HEK293 (cell line): ENCODE results near the gene ZNF394.
"Not testable (repeated sequence)": the region's sequence is repeated elsewhere in the genome, so short reads cannot be mapped to it uniquely, and the experiment has no call there.

ENCODE experiments used
- CTCF ChIA-PET: fragments of 350-600 bp; formaldehyde crosslinking; extraction: SDS; loops from one replicate; lab custom pipeline; 2021; ENCODE audit warnings: antibody characterized with exemption; lab: Yijun Ruan, JAX
- POLR2A ChIA-PET: fragments of 300-600 bp; formaldehyde crosslinking; extraction: SDS; loops from one replicate; lab custom pipeline; 2020; ENCODE audit warnings: antibody characterized with exemption, inconsistent platforms; lab: Yijun Ruan, JAX
- H3K27ac ChIP-seq: fragments of 200-500 bp; sonication (Bioruptor generic); 2 replicates; pipeline ENCODE4 v1.5.1; 2014; ENCODE audit warnings: low read depth, low read length, control low read depth, inconsistent platforms; ENCODE audit errors: extremely low read depth
- H3K36me3 ChIP-seq, 2 experiments: fragments of 200-500 bp in 1 of 2; sonication (Bioruptor generic) in 1 of 2; 1 replicate in 1 of 2; 2 replicates in 1 of 2; pipeline ENCODE4 v1.5.1; 2014 to 2017; ENCODE audit warnings: inconsistent platforms in 2 of 2, low read length in 2 of 2; ENCODE audit not compliant: control insufficient read depth in 2 of 2, insufficient read depth in 1 of 2
- H3K4me1 ChIP-seq: fragments of 200-500 bp; sonication (Bioruptor generic); 2 replicates; pipeline ENCODE4 v1.5.1; 2014; ENCODE audit warnings: mild to moderate bottlenecking, low read length, inconsistent platforms; ENCODE audit not compliant: control insufficient read depth, insufficient read depth
- H3K4me3 ChIP-seq: 2 replicates; pipeline ENCODE4 v1.5.1; 2011; ENCODE audit warnings: low read depth, mild to moderate bottlenecking, control low read depth, low read length, moderate library complexity
- H3K9me3 ChIP-seq: fragments of 200-500 bp; sonication (Bioruptor generic); 2 replicates; pipeline ENCODE4 v1.5.1; 2014; ENCODE audit warnings: low read depth, low read length, inconsistent platforms; ENCODE audit not compliant: control insufficient read depth, insufficient read depth
- GLI2 ChIP-seq: fragments of 450-650 bp; formaldehyde crosslinking; IDR thresholded peaks from 2 replicates; pipeline ENCODE4; 2017; ENCODE audit warnings: missing biosample characterization, missing genetic modification characterization, low read depth, borderline replicate concordance
- MEIS1 ChIP-seq: sonication (generic); formaldehyde crosslinking; IDR thresholded peaks from 2 replicates; pipeline ENCODE4 v1.8.1; 2022; ENCODE audit warnings: missing genetic modification reagents, mild to moderate bottlenecking, borderline replicate concordance
- PRDM4 ChIP-seq: fragments of 450-650 bp; formaldehyde crosslinking; IDR thresholded peaks from 2 replicates; pipeline ENCODE4 v1.5.1; 2017; ENCODE audit warnings: missing biosample characterization, missing genetic modification characterization
- PRDM6 ChIP-seq: fragments of 450-650 bp; formaldehyde crosslinking; IDR thresholded peaks from 2 replicates; pipeline ENCODE4 v1.5.1; 2017; ENCODE audit warnings: missing biosample characterization, missing genetic modification characterization
- ZNF121 ChIP-seq: fragments of 450-650 bp; formaldehyde crosslinking; IDR thresholded peaks from 2 replicates; pipeline ENCODE4 v1.5.1; 2016; ENCODE audit warnings: missing biosample characterization, missing genetic modification characterization
- ZNF133 ChIP-seq: fragments of 450-650 bp; formaldehyde crosslinking; IDR thresholded peaks from 2 replicates; pipeline ENCODE4 v1.5.1; 2016; ENCODE audit warnings: missing biosample characterization, missing genetic modification characterization
- ZNF146 ChIP-seq: fragments of 450-650 bp; formaldehyde crosslinking; IDR thresholded peaks from 2 replicates; pipeline ENCODE4 v1.5.1; 2016; ENCODE audit warnings: missing biosample characterization, missing genetic modification characterization
- ZNF175 ChIP-seq: fragments of 450-650 bp; formaldehyde crosslinking; IDR thresholded peaks from 2 replicates; pipeline ENCODE4 v1.5.1; 2016; ENCODE audit warnings: missing biosample characterization, missing genetic modification characterization
- ZNF280D ChIP-seq: fragments of 450-650 bp; formaldehyde crosslinking; IDR thresholded peaks from 2 replicates; pipeline ENCODE4 v1.5.1; 2016; ENCODE audit warnings: missing biosample characterization, missing genetic modification characterization
- ZNF580 ChIP-seq: fragments of 450-650 bp; formaldehyde crosslinking; IDR thresholded peaks from 2 replicates; pipeline ENCODE4 v1.5.1; 2016; ENCODE audit warnings: missing biosample characterization, missing genetic modification characterization

Gene ZNF394

GRCh38 chr7:99549545-99549944, 49.5 kb upstream of the ZNF394 start:
- H3K27ac ChIP-seq, H3K4me3 ChIP-seq, H3K9me3 ChIP-seq, POLR2A ChIA-PET, CTCF ChIA-PET, H3K4me1 ChIP-seq: not testable (repeated sequence)
- TF ChIP-seq ZNF580 (tag by site-specific recombination) = peak; percentile 73; the same call in 1 of the 2 replicates
- TF ChIP-seq ZNF280D (tag by site-specific recombination) = 0 out of 2 replicates have a peak, but pooled peaks have one; percentile 27
- peak; percentile 95 for TF ChIP-seq ZNF146
- H3K36me3 ChIP-seq = peaks cover 21 to 26% of the 10 kb centered on the region in 2 experiments

GRCh38 chr7:99545308-99545707, 45.2 kb upstream of the ZNF394 start:
- POLR2A ChIA-PET, CTCF ChIA-PET, H3K9me3 ChIP-seq, H3K4me3 ChIP-seq, H3K4me1 ChIP-seq, H3K27ac ChIP-seq: not testable (repeated sequence)
- H3K36me3 ChIP-seq = peaks cover 16 to 21% of the 10 kb centered on the region in 2 experiments

GRCh38 chr7:99543916-99544315, 43.8 kb upstream of the ZNF394 start:
- Histone ChIP-seq H3K4me3 (no peak overlapping the region), H3K9me3 (no peaks in the 10 kb centered on the region), H3K36me3 (peaks cover 16 to 19% of the 10 kb centered on the region in 2 experiments), H3K27ac (no peak overlapping the region), H3K4me1 (no peaks in the 10 kb centered on the region)
- TF ChIP-seq MEIS1 (CRISPR knock-in tag) (no peak), ZNF121 (tag by site-specific recombination) (peak; percentile 69; the same call in 1 of the 2 replicates), ZNF175 (no peak), PRDM6 (tag by site-specific recombination) (no peak), GLI2 (tag by site-specific recombination) (no peak), ZNF133 (tag by site-specific recombination) (no peak), PRDM4 (tag by site-specific recombination) (no peak)
- POLR2A ChIA-PET = interaction anchor here (0.5 to 1.0 kb wide), 3 partner anchors 8 to 521 kb away, joined by 3 to 6 read pairs (median 4); partner anchors contain the start of gene FAM200A
- CTCF ChIA-PET = interaction anchor here (0.6 kb wide), 3 partner anchors 395 to 682 kb away, joined by 3 to 4 read pairs (median 3); no protein-coding TSS in a partner anchor
